Loucy (cell line): ENCODE data around the gene CPT1B.

Experiments
- H2AFZ ChIP-seq: fragments of 200-600 bp; sonication (generic); 2 replicates; pipeline ENCODE4 v1.6.0; 2016; ENCODE audit warnings: antibody characterized with exemption, mild to moderate bottlenecking, low read length, moderate library complexity
- H3F3A ChIP-seq: fragments of 200-600 bp; 2 replicates; pipeline ENCODE4 v1.6.0; 2016; ENCODE audit warnings: antibody characterized with exemption, low read depth, mild to moderate bottlenecking
- H3K27me3 ChIP-seq: fragments of 200-600 bp; sonication (generic); 2 replicates; pipeline ENCODE4 v1.6.1; 2014; ENCODE audit warnings: low read length, mild to moderate bottlenecking; ENCODE audit not compliant: insufficient read depth, poor library complexity, severe bottlenecking
- H3K36me3 ChIP-seq: fragments of 200-600 bp; sonication (generic); 2 replicates; pipeline ENCODE4 v1.6.1; 2016; ENCODE audit warnings: low read length; ENCODE audit not compliant: insufficient read depth
- H3K4me1 ChIP-seq: fragments of 200-600 bp; sonication (generic); 2 replicates; pipeline ENCODE4 v1.5.1; 2014; ENCODE audit warnings: low read length, mild to moderate bottlenecking; ENCODE audit not compliant: insufficient read depth, poor library complexity, severe bottlenecking
- H3K4me2 ChIP-seq: fragments of 200-600 bp; sonication (generic); 2 replicates; pipeline ENCODE4 v1.6.0; 2014; ENCODE audit warnings: antibody characterized with exemption, low read length, low read depth, mild to moderate bottlenecking; ENCODE audit not compliant: poor library complexity, severe bottlenecking
- H3K4me3 ChIP-seq: fragments of 200-600 bp; sonication (generic); 2 replicates; pipeline ENCODE4 v1.5.1; 2014; ENCODE audit warnings: low read length, mild to moderate bottlenecking, mixed read lengths; ENCODE audit not compliant: poor library complexity, severe bottlenecking
- H3K79me2 ChIP-seq: fragments of 200-600 bp; sonication (generic); 2 replicates; pipeline ENCODE4 v1.6.1; 2014; ENCODE audit warnings: low read length; ENCODE audit not compliant: insufficient read depth
- H3K9ac ChIP-seq: fragments of 200-600 bp; sonication (generic); 2 replicates; pipeline ENCODE4 v1.6.0; 2014; ENCODE audit warnings: mild to moderate bottlenecking, low read depth, low read length, moderate library complexity; ENCODE audit not compliant: poor library complexity, severe bottlenecking
- H3K9me2 ChIP-seq: fragments of 200-600 bp; sonication (generic); replicated peaks from 2 replicates; pipeline ENCODE4 v1.6.1; 2016; ENCODE audit warnings: low read depth, low read length, mixed read lengths
- H3K9me3 ChIP-seq: fragments of 200-600 bp; sonication (generic); 2 replicates; pipeline ENCODE4 v1.6.1; 2014; ENCODE audit warnings: mild to moderate bottlenecking, antibody characterized with exemption, low read length, low read depth; ENCODE audit not compliant: insufficient read depth
- H4K20me1 ChIP-seq: fragments of 200-600 bp; sonication (generic); 2 replicates; pipeline ENCODE4 v1.6.0; 2014; ENCODE audit warnings: antibody characterized with exemption, low read length, mild to moderate bottlenecking; ENCODE audit not compliant: insufficient read depth, poor library complexity, severe bottlenecking
- EZH2phosphoT487 ChIP-seq: fragments of 200-600 bp; IDR thresholded peaks from 2 replicates; pipeline ENCODE4 v1.6.1; 2018; ENCODE audit warnings: antibody characterized with exemption, mild to moderate bottlenecking, moderate library complexity, borderline replicate concordance
- TF ChIP-seq, protein P1 (sequence below): fragments of 200-600 bp; sonication (generic); conservative IDR thresholded peaks from 2 replicates; pipeline ENCODE4 v1.5.1; 2014; ENCODE audit warnings: mild to moderate bottlenecking, antibody characterized with exemption, low read length

The CPT1B gene

GRCh38 chr22:50610581-50610980 lies 32.4 kb upstream of the CPT1B start:
- no peak overlapping the region for H3K9ac ChIP-seq
- H3K79me2 ChIP-seq, result no peaks in the 10 kb centered on the region
- H3K4me2 ChIP-seq, result no peak overlapping the region
- no peaks in the 10 kb centered on the region for H3K4me1 ChIP-seq
- H3K4me3 ChIP-seq, result no peak overlapping the region
- TF ChIP-seq, protein P1, sequence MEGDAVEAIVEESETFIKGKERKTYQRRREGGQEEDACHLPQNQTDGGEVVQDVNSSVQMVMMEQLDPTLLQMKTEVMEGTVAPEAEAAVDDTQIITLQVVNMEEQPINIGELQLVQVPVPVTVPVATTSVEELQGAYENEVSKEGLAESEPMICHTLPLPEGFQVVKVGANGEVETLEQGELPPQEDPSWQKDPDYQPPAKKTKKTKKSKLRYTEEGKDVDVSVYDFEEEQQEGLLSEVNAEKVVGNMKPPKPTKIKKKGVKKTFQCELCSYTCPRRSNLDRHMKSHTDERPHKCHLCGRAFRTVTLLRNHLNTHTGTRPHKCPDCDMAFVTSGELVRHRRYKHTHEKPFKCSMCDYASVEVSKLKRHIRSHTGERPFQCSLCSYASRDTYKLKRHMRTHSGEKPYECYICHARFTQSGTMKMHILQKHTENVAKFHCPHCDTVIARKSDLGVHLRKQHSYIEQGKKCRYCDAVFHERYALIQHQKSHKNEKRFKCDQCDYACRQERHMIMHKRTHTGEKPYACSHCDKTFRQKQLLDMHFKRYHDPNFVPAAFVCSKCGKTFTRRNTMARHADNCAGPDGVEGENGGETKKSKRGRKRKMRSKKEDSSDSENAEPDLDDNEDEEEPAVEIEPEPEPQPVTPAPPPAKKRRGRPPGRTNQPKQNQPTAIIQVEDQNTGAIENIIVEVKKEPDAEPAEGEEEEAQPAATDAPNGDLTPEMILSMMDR, result no peak
- TF ChIP-seq EZH2phosphoT487, result no peak
- no peak overlapping the region for H2AFZ ChIP-seq
- H4K20me1 ChIP-seq, result no peaks in the 10 kb centered on the region
- no peaks in the 10 kb centered on the region for H3K9me3 ChIP-seq
- H3K9me2 ChIP-seq, result no peaks in the 10 kb centered on the region
- H3K27me3 ChIP-seq, result no peaks in the 10 kb centered on the region
- no peaks in the 10 kb centered on the region for H3K36me3 ChIP-seq
- no peaks in the 10 kb centered on the region for H3F3A ChIP-seq

- H3K36me3 ChIP-seq, result no peaks in the 10 kb centered on the region
- no peak overlapping the region for H3K9ac ChIP-seq
- H3K9me2 ChIP-seq, result no peaks in the 10 kb centered on the region
- TF ChIP-seq EZH2phosphoT487, result no peak
- TF ChIP-seq, protein P1, result no peak
- H3K4me1 ChIP-seq, result no peaks in the 10 kb centered on the region
- H3F3A ChIP-seq, result no peaks in the 10 kb centered on the region
- no peaks in the 10 kb centered on the region for H3K79me2 ChIP-seq
- no peaks in the 10 kb centered on the region for H4K20me1 ChIP-seq
- no peak overlapping the region for H3K4me3 ChIP-seq
- no peak overlapping the region for H2AFZ ChIP-seq
- no peaks in the 10 kb centered on the region for H3K27me3 ChIP-seq
- H3K9me3 ChIP-seq, result no peaks in the 10 kb centered on the region
- H3K4me2 ChIP-seq, result no peak overlapping the region
Measured at GRCh38 chr22:50610041-50610451, 31.8 kb upstream of the CPT1B start.

GRCh38 chr22:50609599-50609998 lies 31.4 kb upstream of the CPT1B start:
- Histone ChIP-seq H3K9ac (no peak overlapping the region), H3K4me1 (no peaks in the 10 kb centered on the region), H3K36me3 (no peaks in the 10 kb centered on the region), H3F3A (no peaks in the 10 kb centered on the region), H2AFZ (no peak overlapping the region), H3K4me3 (no peak overlapping the region), H4K20me1 (no peaks in the 10 kb centered on the region), H3K9me2 (no peaks in the 10 kb centered on the region), H3K4me2 (no peak overlapping the region), H3K27me3 (no peaks in the 10 kb centered on the region), H3K9me3 (no peaks in the 10 kb centered on the region), H3K79me2 (no peaks in the 10 kb centered on the region)
- TF ChIP-seq EZH2phosphoT487, result no peak
- TF ChIP-seq, protein P1, result no peak
